Medulla oblongata (tissue), 1 donor: ENCODE data around the gene TNS3.

Experiments used
- DNase-seq: peaks from one replicate; pipeline ENCODE4 v3.0.0-alpha.2; 2015; ENCODE audit errors: extremely low spot score

The TNS3 gene

DNA sequence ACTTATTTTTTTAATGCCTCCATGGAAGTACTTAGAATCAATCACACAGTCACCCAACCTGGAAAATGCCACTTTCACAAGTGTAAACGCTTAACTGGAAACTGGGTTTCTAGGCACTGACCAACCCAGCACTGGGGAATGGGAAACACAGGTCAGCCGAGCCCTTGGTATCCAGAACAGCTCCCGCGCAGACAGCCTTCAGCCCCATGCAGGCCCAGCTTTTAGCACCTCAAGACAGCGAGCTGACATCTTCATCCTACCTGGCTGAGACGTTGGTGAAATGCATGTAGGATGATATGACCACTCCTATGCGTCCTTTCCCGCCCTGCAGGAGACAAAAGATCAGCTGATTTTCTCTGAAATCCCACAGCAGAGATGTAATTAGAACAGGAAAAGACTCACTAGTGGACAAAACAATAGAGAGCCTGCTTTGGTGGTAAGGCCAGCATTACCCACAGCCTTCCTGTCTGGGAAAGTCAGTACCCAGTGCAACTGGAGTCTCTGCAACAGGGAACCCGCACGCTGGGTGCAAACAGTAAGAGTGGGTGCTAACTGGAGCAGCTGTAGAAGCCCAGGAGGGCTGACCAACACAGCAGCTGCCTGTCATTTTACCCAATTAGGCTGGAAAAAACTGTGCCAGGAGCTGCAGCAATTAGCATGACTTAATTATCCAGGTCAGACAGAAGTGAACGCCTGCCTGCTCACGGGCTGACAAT, 153.7 kb downstream of the TNS3 start:
- no peak for DNase-seq

- DNase-seq, result peak; percentile 45
These were observed 154.8 kb downstream of the TNS3 start for GRCh38 chr7:47427051-47427643.

DNA sequence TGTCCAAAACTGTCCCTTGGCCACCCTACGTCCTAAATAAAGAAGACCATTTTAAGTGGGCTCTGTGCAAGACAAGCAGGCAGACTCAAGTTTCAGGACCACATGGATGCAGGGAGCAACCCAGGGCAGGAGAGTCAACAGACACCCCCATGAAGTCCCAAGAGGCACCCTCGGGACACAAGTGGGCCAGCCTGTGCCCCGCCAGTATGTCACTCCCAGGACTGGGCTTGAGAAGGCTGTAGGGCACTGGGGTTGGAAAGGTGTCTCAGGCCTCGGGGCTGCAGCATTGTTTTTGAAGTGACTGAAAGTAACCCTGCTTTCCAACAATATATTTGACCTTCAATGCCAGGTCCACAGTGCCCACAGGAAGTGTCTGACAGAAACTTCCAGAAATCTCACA, 157.4 kb downstream of the TNS3 start:
- no peak for DNase-seq

DNA sequence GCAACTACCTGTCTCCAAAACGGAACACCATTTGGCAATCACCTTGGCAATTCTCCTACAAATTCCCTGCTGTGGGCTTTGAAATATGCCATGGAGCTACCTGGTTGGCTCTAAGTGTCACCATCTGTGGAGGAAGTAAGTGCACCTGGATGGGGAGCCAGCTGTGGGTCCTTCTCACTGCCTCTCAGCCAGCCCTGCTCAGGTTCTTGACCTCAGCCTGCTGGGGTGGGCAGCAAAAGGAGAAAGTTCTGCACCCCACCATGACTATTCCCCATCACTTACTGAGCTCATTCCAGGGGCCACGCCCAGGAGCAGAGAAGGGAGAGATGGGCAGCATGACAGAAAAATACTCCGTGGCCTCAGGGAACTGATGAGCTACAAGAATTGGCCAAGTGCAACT, 158.7 kb downstream of the TNS3 start:
- no peak for DNase-seq

DNA sequence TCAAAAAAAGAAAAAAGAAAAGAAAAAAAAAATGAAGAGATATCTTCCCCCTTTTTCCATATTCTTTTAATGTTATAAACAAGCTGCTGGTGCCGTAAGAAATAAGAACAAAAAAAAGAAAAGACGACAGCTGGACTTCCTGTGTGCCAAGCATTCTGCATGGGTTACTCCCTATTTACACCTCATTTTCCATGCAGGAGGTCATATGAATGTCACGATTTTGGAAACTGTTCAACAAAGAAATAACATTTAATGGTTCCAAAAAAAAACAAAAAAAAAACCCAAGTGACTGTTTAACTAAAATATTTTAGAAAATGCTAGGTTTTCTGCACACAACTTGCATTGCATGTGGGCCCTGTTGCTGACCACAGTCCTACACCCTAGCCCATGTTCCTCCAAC, 159.3 kb downstream of the TNS3 start:
- no peak for DNase-seq

DNA sequence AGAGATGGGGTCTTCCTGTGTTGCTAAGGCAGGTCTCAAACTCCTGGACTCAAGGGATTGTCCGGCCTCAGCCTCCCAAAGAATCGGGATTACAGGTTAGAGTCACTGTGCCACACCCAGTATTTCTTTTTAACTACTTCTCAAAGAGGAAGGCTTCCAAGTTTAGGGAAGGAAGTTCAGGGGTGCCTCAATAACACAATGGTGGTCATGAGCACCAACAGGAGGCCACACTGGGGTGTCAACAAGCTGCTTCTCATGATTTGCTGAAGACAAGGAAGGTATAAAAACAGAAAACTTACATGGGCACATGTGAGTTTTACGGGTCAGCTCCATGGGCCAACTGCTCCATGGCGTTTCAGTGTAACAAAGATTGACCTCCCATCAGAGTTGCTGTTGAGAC, 160.5 kb downstream of the TNS3 start:
- DNase-seq, result no peak

DNA sequence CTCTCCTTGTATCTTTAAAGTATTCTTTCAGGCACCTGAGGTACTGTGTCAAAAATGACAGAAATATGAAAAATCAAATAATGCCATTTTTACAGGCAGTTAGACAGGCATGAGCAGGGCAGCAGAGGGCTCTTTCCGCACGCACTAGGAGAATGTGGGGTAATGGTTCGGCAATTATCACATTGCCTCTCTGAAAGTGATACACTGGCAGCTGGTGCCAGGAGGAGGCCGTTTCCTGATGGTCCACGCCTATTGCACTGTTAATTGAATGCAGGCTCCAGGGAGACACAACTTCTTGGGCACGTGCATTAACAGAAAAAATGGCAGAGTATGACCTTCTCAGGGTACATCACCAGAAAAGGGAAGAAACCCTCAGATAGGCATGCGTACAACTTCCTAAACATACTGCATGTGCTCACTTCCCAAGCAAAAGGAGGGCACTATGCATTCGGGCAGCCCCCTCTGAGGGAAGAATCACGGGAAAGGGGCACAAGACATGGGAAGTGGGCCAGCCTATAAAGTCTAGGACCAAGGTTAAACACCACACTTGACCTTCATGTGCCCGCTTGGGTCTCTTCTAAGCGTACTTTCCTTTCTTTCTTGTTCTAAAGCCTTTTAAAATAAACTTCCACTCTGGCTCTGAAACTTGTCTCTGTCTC, 161.7 kb downstream of the TNS3 start:
- DNase-seq, result no peak

- DNase-seq, result no peak
These were observed 162.4 kb downstream of the TNS3 start for GRCh38 chr7:47419471-47419870.

DNA sequence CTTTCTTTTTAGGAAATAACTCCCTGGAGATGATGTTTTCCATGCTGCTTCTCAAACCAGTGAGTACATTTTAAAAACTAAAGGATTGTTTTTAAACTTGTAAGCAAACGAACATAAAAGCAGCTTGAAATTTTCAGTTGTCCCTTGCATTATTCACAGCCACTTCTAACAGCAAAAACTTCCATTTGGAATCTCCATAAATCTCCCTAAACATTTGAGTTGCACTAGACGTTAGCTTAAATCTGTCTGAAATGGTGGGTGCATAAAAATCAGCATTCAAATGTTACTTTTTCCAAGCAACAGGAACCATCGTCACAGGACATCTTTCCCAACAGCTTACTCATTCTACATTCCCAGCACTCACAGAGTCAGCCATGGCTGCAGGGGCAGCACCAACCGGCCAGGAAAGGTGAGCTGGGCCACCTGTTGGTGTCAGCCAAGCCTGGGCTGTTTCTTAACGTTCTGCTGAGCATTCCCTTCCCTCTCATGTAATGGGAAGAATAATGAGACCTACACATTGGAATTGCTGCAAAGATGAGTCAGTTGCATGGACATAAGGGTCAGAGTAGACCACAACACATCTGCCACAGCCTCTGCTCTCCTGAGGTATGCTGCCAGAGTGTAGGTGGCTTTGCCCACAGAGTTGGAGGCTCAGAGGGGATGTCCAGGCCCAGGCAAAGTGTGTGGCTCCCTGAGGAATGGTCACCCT, 163.2 kb downstream of the TNS3 start:
- no peak for DNase-seq

GRCh38 chr7:47416492-47417480, 165.1 kb downstream of the TNS3 start:
- DNase-seq, result no peak

GRCh38 chr7:47415318-47416212, 166.3 kb downstream of the TNS3 start:
- DNase-seq, result no peak

GRCh38 chr7:47414342-47415317, 167.3 kb downstream of the TNS3 start:
- no peak for DNase-seq

- DNase-seq, result no peak
These were observed 168.2 kb downstream of the TNS3 start for GRCh38 chr7:47413526-47414341.

DNA sequence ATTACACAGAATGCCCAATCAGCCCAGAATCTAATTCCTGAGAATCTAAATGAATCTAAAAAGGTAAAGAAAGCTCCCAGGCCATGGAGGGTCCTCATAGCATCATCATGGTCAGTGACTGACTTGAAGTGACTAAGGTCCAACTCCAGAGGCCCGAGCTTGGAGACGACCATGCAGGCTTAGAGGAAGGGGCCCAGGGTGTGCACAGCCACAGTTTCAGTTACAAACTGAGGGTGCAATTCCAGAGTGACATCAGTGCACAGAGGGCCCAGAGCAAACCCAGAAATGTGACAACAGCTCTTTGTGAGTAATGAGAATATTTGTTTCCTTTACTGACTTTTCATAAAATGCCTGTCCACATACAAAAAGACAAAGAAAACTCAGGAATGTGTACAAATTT, 170.0 kb downstream of the TNS3 start:
- DNase-seq, result no peak

- DNase-seq, result no peak
These were observed 170.5 kb downstream of the TNS3 start for GRCh38 chr7:47411281-47411869.

DNA sequence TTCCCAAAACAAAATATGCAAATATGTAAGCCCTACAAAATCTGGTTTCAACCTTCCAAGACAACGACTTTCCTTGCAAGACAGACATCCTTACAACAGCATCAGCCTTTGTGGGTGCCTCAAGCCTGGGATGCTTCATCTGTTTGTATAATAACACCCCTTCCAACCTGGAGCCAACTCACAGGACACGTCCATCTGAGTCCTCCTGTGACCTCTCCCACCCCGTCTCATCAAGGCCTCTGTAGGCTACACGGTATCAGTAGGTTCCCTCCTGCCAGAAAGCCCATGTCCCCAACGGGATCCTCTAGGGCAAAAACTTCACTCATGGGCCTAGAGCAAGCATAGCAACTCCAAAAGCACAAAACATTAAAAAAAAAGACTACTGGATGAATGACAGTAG, 173.2 kb downstream of the TNS3 start:
- no peak for DNase-seq

GRCh38 chr7:47407821-47408674, 173.9 kb downstream of the TNS3 start:
- no peak for DNase-seq
